GM12878 (cell line): ENCODE data around the gene SORCS1. TPM values are rescaled to one million over a fixed set of nuclear protein-coding genes. Genes with fewer than 3 reads are reported as not detected.

Source experiments
- ATAC-seq: fragments of 200-7000 bp; cut with Tn5 transposase; 3 replicates; pipeline ENCODE4 v1.9.1; 2020; ENCODE audit warnings: mild to moderate bottlenecking, moderate library complexity
- BruUV-seq: library from RNA; stranded (reverse); fragments of 400-500 nt; replicated peaks from 2 replicates; lab custom pipeline; 2021; lab: Mats Ljungman, UMichigan
- CTCF ChIA-PET: fragments of 300-600 bp; sonication (Branson Sonifier 250); formaldehyde crosslinking; extraction: SDS; loops from one replicate; lab custom pipeline; 2021; ENCODE audit warnings: inconsistent platforms; lab: Yijun Ruan, JAX
- POLR2A ChIA-PET: fragments of 350-600 bp; formaldehyde crosslinking; extraction: SDS; loops from one replicate; lab custom pipeline; 2021; ENCODE audit warnings: inconsistent platforms; lab: Charles Lee
- RAD21 ChIA-PET: fragments of 300-600 bp; sonication (Branson Sonifier 250); formaldehyde crosslinking; loops from one replicate; lab custom pipeline; 2023; ENCODE audit warnings: antibody characterized with exemption; ENCODE audit not compliant: unreplicated experiment; lab: Charles Lee
- SMC1A ChIA-PET: fragments of 300-600 bp; sonication (Branson Sonifier 250); formaldehyde crosslinking; loops from one replicate; lab custom pipeline; 2023; ENCODE audit not compliant: unreplicated experiment, uncharacterized antibody; lab: Charles Lee
- DNase-seq: peaks from one replicate; pipeline ENCODE4 v3.0.0-alpha.2; 2011; ENCODE audit warnings: low read depth, low spot score
- FAIRE-seq: peaks from 3 replicates; lab custom pipeline; 2011; peaks lifted over from hg19 to GRCh38; lab: Jason Lieb, UNC
- H2AFZ ChIP-seq: 2 replicates; pipeline ENCODE4 v1.6.0; 2011; ENCODE audit warnings: low read depth, low read length, control low read depth; ENCODE audit not compliant: control insufficient read depth
- H3K27ac ChIP-seq: 2 replicates; pipeline ENCODE4 v1.5.1; 2011; ENCODE audit warnings: control low read depth; ENCODE audit not compliant: control insufficient read depth, insufficient read depth
- H3K27me3 ChIP-seq, 2 experiments: replicated peaks in 1 of 2; 2 replicates each; pipeline versions ENCODE4 v1.6.0 to v1.6.1; 2011; ENCODE audit warnings: low read length in 1 of 2; ENCODE audit not compliant: control insufficient read depth in 2 of 2, insufficient read depth in 2 of 2
- H3K36me3 ChIP-seq, 2 experiments: 2 replicates each; pipeline ENCODE4 v1.5.1; 2011; ENCODE audit warnings: low read length in 1 of 2; ENCODE audit not compliant: control insufficient read depth in 2 of 2, insufficient read depth in 2 of 2
- H3K4me1 ChIP-seq: 2 replicates; pipeline ENCODE4 v1.6.1; 2011; ENCODE audit warnings: mild to moderate bottlenecking, low read length, moderate library complexity, mixed read lengths; ENCODE audit not compliant: control insufficient read depth, insufficient read depth
- H3K4me2 ChIP-seq: 2 replicates; pipeline ENCODE4 v1.6.0; 2011; ENCODE audit warnings: control low read depth; ENCODE audit not compliant: control insufficient read depth, insufficient read depth
- H3K4me3 ChIP-seq: fragments of 200-600 bp; sonication (generic); 2 replicates; pipeline ENCODE4 v1.5.1; 2016
- H3K79me2 ChIP-seq: 2 replicates; pipeline ENCODE4 v1.6.0; 2011; ENCODE audit warnings: low read length; ENCODE audit not compliant: control insufficient read depth, insufficient read depth
- H3K9ac ChIP-seq: 2 replicates; pipeline ENCODE4 v1.8.0; 2011; ENCODE audit warnings: low read length, control low read depth, mixed read lengths; ENCODE audit not compliant: control insufficient read depth, insufficient read depth
- H3K9me3 ChIP-seq: replicated peaks from 3 replicates; pipeline ENCODE4 v1.5.1; 2011; ENCODE audit warnings: mild to moderate bottlenecking, low read length; ENCODE audit not compliant: control insufficient read depth, insufficient read depth
- H4K20me1 ChIP-seq: 2 replicates; pipeline ENCODE4 v1.6.0; 2011; ENCODE audit not compliant: control insufficient read depth, insufficient read depth
- CREM ChIP-seq: IDR thresholded peaks from 2 replicates; pipeline ENCODE4 v1.6.1; 2014; ENCODE audit warnings: antibody characterized with exemption, low read depth
- SMAD1 ChIP-seq: fragments of 450-650 bp; IDR thresholded peaks from 2 replicates; pipeline ENCODE4 v1.6.1; 2018; ENCODE audit warnings: mild to moderate bottlenecking, low read depth; ENCODE audit not compliant: partially characterized antibody
- YY1 ChIP-seq: IDR thresholded peaks from 2 replicates; pipeline ENCODE4 v1.6.1; 2011; ENCODE audit warnings: low read depth, mild to moderate bottlenecking, low read length
- WGBS: methylation state at CpG from one replicate; pipeline ENCODE4 v1.1.6; 2016; ENCODE audit warnings: low lambda C conversion rate; ENCODE audit not compliant: insufficient replicate concordance, insufficient coverage; ENCODE audit errors: missing lambda C conversion rate; 5-methylcytosine and 5-hydroxymethylcytosine counted together
- in situ Hi-C: fragments of 300-500 bp; cut with MboI; formaldehyde crosslinking; loops from 9 replicates; pipeline ENCODE4 v1.14.3; 2018; ENCODE audit warnings: mixed read lengths
- intact Hi-C: fragments of 100-400 bp; cut with micrococcal nuclease; formaldehyde crosslinking; loops from one replicate; pipeline ENCODE4 v1.14.2; 2022; ENCODE audit not compliant: unreplicated experiment
- polyA plus RNA-seq, 11 experiments: library from polyadenylated mRNA; depleted of rRNA in 4 of 11; unstranded in 6 of 11; stranded (reverse) in 5 of 11; fragments of >200 nt; fragmentation: Nextera tagmentation in 4 of 11; fragmentation: Illumina TruSeq in 1 of 11; extraction: Ambion mirVana in 4 of 11; extraction: Trizol in 1 of 11; gene quantifications; 1 replicate in 1 of 11; 2 replicates in 10 of 11; pipeline versions ENCODE4 v1.2.1 to v1.2.3, GENCODE V29; 2011 to 2016; ENCODE audit warnings: inconsistent platforms in 2 of 11, missing spikeins in 2 of 11, low read depth in 1 of 11
- total RNA-seq, 4 experiments: library from RNA; depleted of rRNA in 3 of 4; stranded (reverse); fragments of >200 nt in 3 of 4; fragmentation: Illumina TruSeq in 1 of 4; extraction: Trizol in 1 of 4; gene quantifications; 2 replicates each; pipeline versions ENCODE4 v1.2.1 to v1.2.3, GENCODE V29; 2013 to 2021

Gene SORCS1
- total and polyA plus RNA-seq, 10 of the 15 experiments (the other 5 are each of a cell fraction or from before 2014, with no cell fraction given) = 0.02 to 9.6 (median 0.06) TPM; not detected in 3

- POLR2A ChIA-PET = interaction anchor here (0.6 to 1.2 kb wide), 3 partner anchors 17 to 34 kb away, joined by 4 to 5 read pairs (median 4); no protein-coding TSS in a partner anchor
- Histone ChIP-seq H4K20me1 (no peaks in the 10 kb centered on the region), H3K4me2 (peak overlapping the region; percentile 5), H3K27ac (peak overlapping the region; percentile 36; the same call in 1 of the 2 replicates), H3K27me3 (no peaks in the 10 kb centered on the region), H3K9me3 (no peaks in the 10 kb centered on the region; the same call in 2 of the 3 replicates), H2AFZ (peak overlapping the region; percentile 70), H3K79me2 (no peaks in the 10 kb centered on the region), H3K36me3 (no peaks in the 10 kb centered on the region), H3K4me1 (peaks cover 13% of the 10 kb centered on the region), H3K9ac (no peak overlapping the region), H3K4me3 (peak overlapping the region; percentile 46; the same call in 1 of the 2 replicates)
- DNase-seq (no peak), ATAC-seq (no peak; the same call in none of the 3 replicates), FAIRE-seq (no peak)
- WGBS = 27% methylated on average over 3 of the region's 3 CpGs
- TF ChIP-seq YY1 = no peak
- no TSS peak for BruUV-seq
- in situ Hi-C loops = no loop called here
- SMC1A ChIA-PET = interaction anchor here (0.6 to 1.9 kb wide), 12 partner anchors 8 to 98 kb away, joined by 3 to 8 read pairs (median 4); no protein-coding TSS in a partner anchor
- intact Hi-C loops = no loop called here
- RAD21 ChIA-PET = interaction anchor here (0.7 to 2.0 kb wide), 4 partner anchors 11 to 28 kb away, joined by 3 to 7 read pairs (median 6); no protein-coding TSS in a partner anchor
- CTCF ChIA-PET = interaction anchor here (0.7 to 2.0 kb wide), 6 partner anchors 9 to 96 kb away, joined by 3 to 5 read pairs (median 4); no protein-coding TSS in a partner anchor
These were observed 205.0 kb downstream of the SORCS1 start for GRCh38 chr10:106959521-106959920.

DNA sequence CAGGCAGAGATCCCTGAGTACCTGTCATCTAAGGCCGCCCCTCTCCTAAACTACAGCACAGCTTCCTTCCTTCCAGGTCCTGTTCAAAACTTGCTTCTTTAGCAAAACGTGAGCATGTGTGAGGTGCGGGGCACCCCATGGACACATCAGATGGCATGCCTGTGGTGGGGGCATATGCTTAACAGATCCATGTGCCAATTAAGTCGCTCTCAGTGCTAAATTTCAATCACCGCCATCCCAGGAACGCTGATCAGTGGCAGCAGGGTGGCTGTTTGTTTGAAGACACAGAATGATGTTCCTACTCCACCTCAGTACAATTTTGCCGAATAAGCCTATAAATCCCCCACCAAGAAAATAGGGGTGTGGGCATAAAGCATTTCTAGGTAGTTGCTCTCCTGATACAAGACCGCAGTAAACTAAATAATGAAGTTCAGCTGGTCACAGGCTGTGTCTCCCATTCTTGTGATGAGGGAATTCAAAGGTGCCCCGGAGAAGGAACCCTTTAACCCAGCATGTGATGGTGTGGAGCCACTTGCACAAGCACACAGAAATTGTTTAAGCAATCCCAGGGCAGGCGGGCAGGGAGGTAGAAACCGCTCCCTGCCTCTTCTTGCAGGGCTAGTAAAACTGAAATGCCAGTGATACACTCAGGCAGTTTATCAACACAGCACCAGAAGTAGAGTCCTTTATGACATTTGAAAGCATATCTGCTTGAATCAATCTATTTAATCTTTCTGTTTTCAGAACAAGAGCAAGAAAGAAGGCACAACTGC lies 205.7 kb downstream of the SORCS1 start:
- peak overlapping the region; percentile 36 for H3K27ac ChIP-seq
- peak; percentile 16; the same call in 2 of the 3 replicates for ATAC-seq
- H3K4me2 ChIP-seq = peak overlapping the region; percentile 5
- no peaks in the 10 kb centered on the region for H3K79me2 ChIP-seq
- ChIA-PET SMC1A (interaction anchor here (0.6 to 3.0 kb wide), 14 partner anchors 8 to 83 kb away, joined by 3 to 15 read pairs (median 4); no protein-coding TSS in a partner anchor), CTCF (interaction anchor here (0.8 to 2.0 kb wide), 7 partner anchors 8 to 96 kb away, joined by 3 to 5 read pairs (median 4); no protein-coding TSS in a partner anchor), POLR2A (no interaction called here), RAD21 (interaction anchor here (1.8 kb wide), 1 partner anchor 27 kb away, joined by 7 read pairs; no protein-coding TSS in a partner anchor)
- H2AFZ ChIP-seq = peak overlapping the region; percentile 79
- in situ Hi-C loops = no loop called here
- TF ChIP-seq CREM (no peak), SMAD1 (no peak)
- H3K4me1 ChIP-seq = peaks cover 13% of the 10 kb centered on the region
- WGBS = 76% methylated on average over 11 of the region's 11 CpGs
- intact Hi-C loops = no loop called here
- H3K4me3 ChIP-seq = no peak overlapping the region; the same call in 1 of the 2 replicates
- no peaks in the 10 kb centered on the region; the same call in 2 of the 3 replicates for H3K9me3 ChIP-seq
- no peaks in the 10 kb centered on the region for H3K36me3 ChIP-seq
- BruUV-seq = no TSS peak
- no peak for FAIRE-seq
- DNase-seq = no peak
- no peaks in the 10 kb centered on the region for H4K20me1 ChIP-seq
- no peaks in the 10 kb centered on the region for H3K27me3 ChIP-seq
- no peak overlapping the region for H3K9ac ChIP-seq
